Neural cell (in vitro differentiated cells): Measurements from ENCODE around the gene MRGPRD.

Experiments
- RAD21 ChIP-seq: fragments of 450-650 bp; conservative IDR thresholded peaks from 2 replicates; pipeline ENCODE4 v1.6.1; 2014; ENCODE audit warnings: antibody characterized with exemption, mild to moderate bottlenecking, moderate library complexity
- TF ChIP-seq, protein P1 (sequence below): IDR thresholded peaks from 2 replicates; pipeline ENCODE4 v1.6.1; 2012; ENCODE audit warnings: borderline replicate concordance

DNA sequence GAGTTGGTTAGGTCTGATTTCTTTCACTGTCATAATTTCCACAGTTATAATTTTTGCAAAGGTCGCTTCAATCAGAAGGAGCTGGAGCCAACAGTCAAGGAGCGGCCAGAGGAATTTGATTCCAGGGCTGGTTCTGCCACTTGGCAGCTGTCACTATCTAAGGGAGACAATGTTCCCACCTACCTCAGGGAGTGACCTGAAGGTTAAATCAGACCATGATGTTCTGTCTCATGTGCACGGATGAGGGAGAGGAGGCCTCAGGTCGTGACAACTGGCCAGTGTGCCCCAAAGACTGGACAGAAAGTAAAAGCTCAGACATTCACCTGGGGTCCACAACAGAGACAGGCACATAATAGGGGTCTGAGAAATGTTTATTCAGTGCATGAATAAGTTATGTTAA lies 7.6 kb downstream of the MRGPRD start:
- no peak for TF ChIP-seq RAD21
- TF ChIP-seq, protein P1, sequence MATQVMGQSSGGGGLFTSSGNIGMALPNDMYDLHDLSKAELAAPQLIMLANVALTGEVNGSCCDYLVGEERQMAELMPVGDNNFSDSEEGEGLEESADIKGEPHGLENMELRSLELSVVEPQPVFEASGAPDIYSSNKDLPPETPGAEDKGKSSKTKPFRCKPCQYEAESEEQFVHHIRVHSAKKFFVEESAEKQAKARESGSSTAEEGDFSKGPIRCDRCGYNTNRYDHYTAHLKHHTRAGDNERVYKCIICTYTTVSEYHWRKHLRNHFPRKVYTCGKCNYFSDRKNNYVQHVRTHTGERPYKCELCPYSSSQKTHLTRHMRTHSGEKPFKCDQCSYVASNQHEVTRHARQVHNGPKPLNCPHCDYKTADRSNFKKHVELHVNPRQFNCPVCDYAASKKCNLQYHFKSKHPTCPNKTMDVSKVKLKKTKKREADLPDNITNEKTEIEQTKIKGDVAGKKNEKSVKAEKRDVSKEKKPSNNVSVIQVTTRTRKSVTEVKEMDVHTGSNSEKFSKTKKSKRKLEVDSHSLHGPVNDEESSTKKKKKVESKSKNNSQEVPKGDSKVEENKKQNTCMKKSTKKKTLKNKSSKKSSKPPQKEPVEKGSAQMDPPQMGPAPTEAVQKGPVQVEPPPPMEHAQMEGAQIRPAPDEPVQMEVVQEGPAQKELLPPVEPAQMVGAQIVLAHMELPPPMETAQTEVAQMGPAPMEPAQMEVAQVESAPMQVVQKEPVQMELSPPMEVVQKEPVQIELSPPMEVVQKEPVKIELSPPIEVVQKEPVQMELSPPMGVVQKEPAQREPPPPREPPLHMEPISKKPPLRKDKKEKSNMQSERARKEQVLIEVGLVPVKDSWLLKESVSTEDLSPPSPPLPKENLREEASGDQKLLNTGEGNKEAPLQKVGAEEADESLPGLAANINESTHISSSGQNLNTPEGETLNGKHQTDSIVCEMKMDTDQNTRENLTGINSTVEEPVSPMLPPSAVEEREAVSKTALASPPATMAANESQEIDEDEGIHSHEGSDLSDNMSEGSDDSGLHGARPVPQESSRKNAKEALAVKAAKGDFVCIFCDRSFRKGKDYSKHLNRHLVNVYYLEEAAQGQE = no peak
